Ishikawa (cell line): Measurements from ENCODE around the gene ZNF440.

Source experiments
- CEBPB ChIP-seq: IDR thresholded peaks from 2 replicates; pipeline ENCODE4 v1.6.1; 2012
- CREB1 ChIP-seq: IDR thresholded peaks from 2 replicates; pipeline ENCODE4 v1.6.1; 2012; ENCODE audit warnings: low read depth
- EGR1 ChIP-seq: IDR thresholded peaks from 2 replicates; pipeline ENCODE4 v1.6.1; 2012
- EP300 ChIP-seq: IDR thresholded peaks from 2 replicates; pipeline ENCODE4 v1.6.1; 2012; ENCODE audit warnings: borderline replicate concordance
- FOXM1 ChIP-seq: IDR thresholded peaks from 2 replicates; pipeline ENCODE4 v1.6.1; 2012; ENCODE audit warnings: low read depth, borderline replicate concordance
- RAD21 ChIP-seq: IDR thresholded peaks from 2 replicates; pipeline ENCODE4 v1.6.1; 2012; ENCODE audit warnings: low read depth
- TAF1 ChIP-seq: IDR thresholded peaks from 2 replicates; pipeline ENCODE4 v1.6.1; 2012; ENCODE audit warnings: low read depth, mild to moderate bottlenecking
- TCF12 ChIP-seq: IDR thresholded peaks from 2 replicates; pipeline ENCODE4 v1.6.1; 2012; ENCODE audit warnings: low read depth
- TEAD4 ChIP-seq: IDR thresholded peaks from 2 replicates; pipeline ENCODE4 v1.6.1; 2012
- USF1 ChIP-seq: IDR thresholded peaks from 2 replicates; pipeline ENCODE4 v1.6.1; 2012
- YY1 ChIP-seq: IDR thresholded peaks from 2 replicates; pipeline ENCODE4 v1.6.1; 2012; ENCODE audit warnings: low read depth
- ZBTB7A ChIP-seq: IDR thresholded peaks from 2 replicates; pipeline ENCODE4 v1.6.1; 2012; ENCODE audit warnings: low read depth
- TF ChIP-seq, protein P1 (sequence below): IDR thresholded peaks from 2 replicates; pipeline ENCODE4 v1.6.1; 2012
- TF ChIP-seq, protein P2 (sequence below): IDR thresholded peaks from 2 replicates; pipeline ENCODE4 v1.6.1; 2012; ENCODE audit warnings: low read depth, mild to moderate bottlenecking

- no peak for TF ChIP-seq TAF1
- no peak for TF ChIP-seq TEAD4
- no peak for TF ChIP-seq CREB1
- no peak for TF ChIP-seq ZBTB7A
- TF ChIP-seq USF1 = no peak
- no peak for TF ChIP-seq RAD21
- TF ChIP-seq, protein P1, sequence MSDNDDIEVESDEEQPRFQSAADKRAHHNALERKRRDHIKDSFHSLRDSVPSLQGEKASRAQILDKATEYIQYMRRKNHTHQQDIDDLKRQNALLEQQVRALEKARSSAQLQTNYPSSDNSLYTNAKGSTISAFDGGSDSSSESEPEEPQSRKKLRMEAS = no peak
- TF ChIP-seq EP300 = no peak
- TF ChIP-seq TCF12 = no peak
- TF ChIP-seq, protein P2, sequence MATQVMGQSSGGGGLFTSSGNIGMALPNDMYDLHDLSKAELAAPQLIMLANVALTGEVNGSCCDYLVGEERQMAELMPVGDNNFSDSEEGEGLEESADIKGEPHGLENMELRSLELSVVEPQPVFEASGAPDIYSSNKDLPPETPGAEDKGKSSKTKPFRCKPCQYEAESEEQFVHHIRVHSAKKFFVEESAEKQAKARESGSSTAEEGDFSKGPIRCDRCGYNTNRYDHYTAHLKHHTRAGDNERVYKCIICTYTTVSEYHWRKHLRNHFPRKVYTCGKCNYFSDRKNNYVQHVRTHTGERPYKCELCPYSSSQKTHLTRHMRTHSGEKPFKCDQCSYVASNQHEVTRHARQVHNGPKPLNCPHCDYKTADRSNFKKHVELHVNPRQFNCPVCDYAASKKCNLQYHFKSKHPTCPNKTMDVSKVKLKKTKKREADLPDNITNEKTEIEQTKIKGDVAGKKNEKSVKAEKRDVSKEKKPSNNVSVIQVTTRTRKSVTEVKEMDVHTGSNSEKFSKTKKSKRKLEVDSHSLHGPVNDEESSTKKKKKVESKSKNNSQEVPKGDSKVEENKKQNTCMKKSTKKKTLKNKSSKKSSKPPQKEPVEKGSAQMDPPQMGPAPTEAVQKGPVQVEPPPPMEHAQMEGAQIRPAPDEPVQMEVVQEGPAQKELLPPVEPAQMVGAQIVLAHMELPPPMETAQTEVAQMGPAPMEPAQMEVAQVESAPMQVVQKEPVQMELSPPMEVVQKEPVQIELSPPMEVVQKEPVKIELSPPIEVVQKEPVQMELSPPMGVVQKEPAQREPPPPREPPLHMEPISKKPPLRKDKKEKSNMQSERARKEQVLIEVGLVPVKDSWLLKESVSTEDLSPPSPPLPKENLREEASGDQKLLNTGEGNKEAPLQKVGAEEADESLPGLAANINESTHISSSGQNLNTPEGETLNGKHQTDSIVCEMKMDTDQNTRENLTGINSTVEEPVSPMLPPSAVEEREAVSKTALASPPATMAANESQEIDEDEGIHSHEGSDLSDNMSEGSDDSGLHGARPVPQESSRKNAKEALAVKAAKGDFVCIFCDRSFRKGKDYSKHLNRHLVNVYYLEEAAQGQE = no peak
- no peak for TF ChIP-seq YY1
- no peak for TF ChIP-seq CEBPB
- TF ChIP-seq FOXM1 = no peak
- no peak for TF ChIP-seq EGR1
Measured at GRCh38 chr19:11873762-11874161, 59.7 kb downstream of the ZNF440 start.
